NCI-H510A (cell line): ENCODE results near the gene CPNE4.

Source experiments
- DNase-seq: peaks from one replicate; lab custom pipeline; 2025; lab: John Stamatoyannopoulos, UW

Gene CPNE4

DNA sequence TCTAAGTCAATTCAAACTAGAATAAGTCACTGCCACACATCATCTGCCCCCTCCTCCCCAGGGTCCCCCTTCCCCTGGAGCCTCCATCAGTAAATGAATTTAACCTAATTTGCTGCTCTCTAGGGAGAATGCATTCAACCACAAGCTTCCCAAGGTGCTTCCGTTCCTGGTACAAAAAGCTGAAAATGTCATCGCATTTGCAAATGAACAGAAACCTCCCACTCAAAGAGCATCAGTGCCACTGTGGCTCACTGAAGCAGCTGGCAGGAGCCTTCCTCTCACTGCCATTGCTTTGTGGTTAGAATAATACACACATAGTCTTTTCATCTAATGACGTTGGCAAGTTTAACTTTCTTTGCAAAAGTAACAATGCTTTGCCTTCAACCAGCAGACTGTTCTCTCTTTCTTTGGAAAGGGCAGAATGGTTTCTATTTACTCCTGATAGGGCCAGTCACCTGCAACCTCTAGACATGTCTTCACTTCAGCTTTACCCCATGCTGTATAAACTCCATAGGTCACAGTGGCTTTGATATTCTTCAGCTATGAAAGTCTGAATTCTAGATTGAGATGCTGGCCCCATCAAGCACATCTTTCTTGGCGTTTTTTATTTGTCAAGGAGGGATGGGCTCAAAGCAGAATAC, 238.1 kb downstream of the CPNE4 start:
- no peak for DNase-seq

GRCh38 chr3:131796111-131796510, 238.7 kb downstream of the CPNE4 start:
- DNase-seq = no peak

DNA sequence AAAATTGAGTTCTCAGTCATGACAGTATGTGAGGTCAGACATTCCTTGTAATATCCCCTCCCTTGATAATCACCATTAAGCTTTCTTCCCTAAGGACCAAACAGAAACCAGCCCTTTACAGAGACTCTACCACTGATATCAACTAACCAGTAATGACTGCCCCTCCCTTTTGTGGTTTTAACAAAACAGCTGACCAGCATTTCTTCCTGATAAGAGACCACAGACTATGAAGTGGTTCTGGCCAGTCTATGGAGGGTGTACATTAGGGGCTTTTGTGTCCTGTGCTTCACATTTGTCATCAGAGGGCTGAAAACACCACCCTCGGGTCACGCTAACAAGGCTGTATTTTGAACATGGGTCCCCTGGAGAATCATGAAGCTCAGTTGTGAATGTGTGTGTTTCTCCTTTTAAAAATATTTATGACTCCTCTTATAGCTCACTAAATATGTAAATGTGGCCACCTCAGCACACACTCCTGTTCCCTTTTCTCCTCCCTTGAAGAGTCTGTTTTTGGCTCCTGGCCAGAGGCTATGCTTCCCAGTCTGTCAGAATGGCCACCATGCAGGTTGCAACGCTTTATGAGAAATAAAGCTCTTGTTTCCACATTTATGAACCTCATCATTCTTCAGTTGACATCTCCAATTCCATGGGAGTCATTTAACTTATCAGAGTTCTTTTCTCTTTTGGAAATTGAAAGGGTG, 239.3 kb downstream of the CPNE4 start:
- peak; percentile 6 for DNase-seq

DNA sequence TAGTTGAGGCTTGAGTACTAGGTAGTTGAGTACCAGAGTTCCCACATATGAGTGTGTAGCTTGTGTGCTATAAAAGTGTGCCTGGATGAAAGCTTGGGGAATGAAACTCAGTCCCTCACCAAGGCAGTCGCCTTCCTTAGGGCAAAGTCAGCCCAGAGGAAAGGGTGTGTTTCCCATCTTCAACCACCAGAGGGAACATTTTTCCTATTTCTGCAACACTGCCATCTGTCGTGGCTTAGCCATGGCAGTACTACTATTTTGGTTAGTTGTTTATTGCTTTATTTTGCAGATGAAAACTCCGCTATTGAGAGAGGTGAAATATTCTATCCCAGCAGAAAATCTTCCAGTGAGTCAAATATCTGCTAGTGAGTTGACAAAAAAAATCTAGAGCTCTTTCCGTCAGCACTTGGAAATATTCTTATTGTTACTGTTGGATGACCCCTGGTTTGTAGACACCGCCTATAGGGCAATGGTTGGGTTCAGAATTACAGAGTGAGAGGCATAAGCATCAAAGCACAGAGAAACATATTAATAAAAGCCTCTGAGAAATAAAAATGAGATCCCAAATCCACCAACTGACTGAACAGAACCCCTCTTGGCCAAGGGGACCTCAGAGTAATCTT, 239.9 kb downstream of the CPNE4 start:
- no peak for DNase-seq

DNA sequence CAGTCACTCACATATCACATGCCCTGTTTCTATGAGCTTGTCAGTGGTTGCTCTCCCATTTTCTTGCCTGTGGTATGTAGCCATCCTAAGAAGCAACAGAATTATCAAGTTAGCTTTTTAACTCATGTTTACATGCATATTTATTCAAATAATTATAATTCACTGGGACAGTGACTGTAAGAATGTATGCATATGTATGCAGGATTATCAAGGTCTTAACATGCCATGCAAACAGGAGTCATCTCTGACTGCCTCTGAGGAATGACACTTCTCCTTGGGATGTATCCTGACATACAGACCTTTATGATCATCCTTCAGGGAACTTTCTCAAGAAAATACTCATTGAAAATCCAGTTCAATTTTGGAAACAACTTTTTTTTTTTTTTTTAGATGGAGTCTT, 240.9 kb downstream of the CPNE4 start:
- DNase-seq = no peak

- no peak for DNase-seq
Measured at GRCh38 chr3:131789188-131789587, 245.6 kb downstream of the CPNE4 start.

DNA sequence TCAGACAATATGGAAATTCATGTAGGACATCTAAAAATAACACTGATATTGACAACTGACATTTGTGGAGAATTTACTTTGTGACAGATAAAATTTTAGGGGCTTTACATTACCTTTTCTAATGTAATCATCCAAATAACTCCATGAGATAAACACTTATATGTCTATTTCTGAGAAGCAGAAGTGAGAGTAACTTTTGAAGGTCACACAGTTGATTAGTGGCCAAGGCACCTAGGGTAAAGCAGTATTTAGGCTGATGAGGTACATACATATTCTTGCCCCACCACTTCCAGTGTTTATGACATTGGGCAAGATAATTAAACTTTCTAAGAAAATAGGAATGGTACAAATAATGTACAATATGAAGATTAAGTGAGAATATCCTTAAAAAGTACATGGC, 248.4 kb downstream of the CPNE4 start:
- DNase-seq = no peak

GRCh38 chr3:131782751-131783150, 252.1 kb downstream of the CPNE4 start:
- no peak for DNase-seq

DNA sequence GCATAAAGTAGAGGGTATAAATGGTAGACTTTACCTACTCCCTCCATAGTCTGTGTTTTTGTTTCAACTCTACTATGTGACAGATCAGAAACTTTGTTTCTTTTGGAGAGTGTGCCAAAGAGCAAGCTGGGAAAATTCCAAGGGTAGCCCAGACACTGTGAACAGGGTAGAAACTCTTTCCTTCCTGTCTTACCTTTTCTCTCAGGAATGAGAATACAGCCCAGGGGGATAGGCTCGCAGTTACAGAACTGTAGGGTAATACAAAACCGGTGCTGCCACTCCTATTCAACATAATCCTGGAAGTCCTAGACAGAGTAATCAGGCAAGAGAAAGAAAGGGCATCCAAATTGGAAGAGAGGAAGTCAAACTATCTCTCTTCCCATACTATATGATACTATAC, 256.3 kb downstream of the CPNE4 start:
- DNase-seq = no peak

DNA sequence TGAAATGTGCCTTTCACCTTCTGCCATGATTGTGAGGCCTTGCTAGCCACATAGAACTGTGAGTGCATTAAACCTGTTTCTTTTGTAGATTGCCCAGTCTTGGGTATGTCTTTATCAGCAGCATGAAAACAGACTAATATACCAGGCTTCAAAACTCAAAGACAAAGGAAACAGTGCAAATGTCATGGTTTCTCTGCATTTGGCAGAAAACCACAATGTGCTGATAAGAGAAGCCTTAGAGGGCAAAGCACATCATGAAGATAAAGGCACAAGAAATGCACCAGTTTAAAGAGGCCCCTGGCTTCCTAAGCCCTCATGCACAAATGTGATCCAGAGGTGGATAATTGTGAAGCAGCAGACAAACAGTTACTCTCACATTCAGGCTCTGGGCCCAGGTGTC, 259.2 kb downstream of the CPNE4 start:
- DNase-seq = no peak

DNA sequence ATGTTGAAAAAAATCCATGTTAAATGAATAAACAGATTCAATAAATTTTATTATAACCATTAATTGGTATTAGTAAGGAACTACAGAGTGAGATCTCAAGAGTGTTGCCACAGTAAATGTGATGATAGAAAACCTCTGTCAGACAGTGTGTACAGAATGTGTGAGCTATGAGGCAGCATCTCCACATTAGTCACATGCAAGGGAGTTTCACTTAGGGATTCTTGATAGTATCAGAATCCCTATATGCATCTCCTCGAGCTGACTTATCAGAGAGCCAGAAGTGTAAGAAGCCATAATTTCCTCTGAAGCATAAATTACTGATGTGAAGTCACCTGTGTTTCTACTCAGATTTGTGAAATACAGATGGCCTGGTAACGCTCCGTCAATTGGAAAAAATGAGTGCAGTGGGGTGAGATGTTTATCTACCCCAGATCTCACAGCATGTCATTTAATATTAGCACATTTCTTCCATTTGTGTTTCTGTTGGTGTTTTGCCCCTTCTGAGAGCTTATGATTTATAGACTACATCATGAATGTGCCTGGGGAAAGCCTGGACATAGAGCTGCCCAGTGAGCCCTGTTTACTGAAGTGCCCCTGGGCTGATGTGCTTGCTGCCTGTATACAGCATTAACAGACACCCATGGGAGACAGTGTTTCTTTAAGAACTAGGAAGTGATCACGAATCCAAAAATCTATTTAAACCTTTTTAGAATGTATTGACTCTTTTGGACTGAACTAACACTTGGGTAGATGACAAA, 262.4 kb downstream of the CPNE4 start:
- DNase-seq = no peak

GRCh38 chr3:131762981-131763564, 271.7 kb downstream of the CPNE4 start:
- no peak for DNase-seq

GRCh38 chr3:131756405-131756804, 278.4 kb downstream of the CPNE4 start:
- DNase-seq = no peak

- no peak for DNase-seq
Measured at GRCh38 chr3:131755380-131755779, 279.4 kb downstream of the CPNE4 start.

DNA sequence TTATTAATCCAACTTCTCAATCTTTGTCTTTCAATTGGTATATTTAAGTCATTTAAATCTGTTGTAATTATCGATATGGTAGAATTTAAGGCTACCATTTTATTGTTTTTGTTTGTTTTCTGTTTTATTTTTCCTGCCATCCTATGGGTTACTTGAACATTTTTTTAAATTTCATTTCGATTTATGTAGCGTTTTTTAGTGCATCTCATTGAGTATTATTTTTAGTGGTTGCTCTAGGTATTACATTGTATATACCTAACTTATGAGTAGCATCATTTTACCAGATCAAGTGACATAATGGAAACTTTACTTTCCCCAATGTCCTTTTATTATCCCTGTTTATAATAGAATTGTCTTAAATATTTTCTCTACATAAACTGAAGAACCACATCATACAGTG, 284.6 kb downstream of the CPNE4 start:
- DNase-seq = no peak

DNA sequence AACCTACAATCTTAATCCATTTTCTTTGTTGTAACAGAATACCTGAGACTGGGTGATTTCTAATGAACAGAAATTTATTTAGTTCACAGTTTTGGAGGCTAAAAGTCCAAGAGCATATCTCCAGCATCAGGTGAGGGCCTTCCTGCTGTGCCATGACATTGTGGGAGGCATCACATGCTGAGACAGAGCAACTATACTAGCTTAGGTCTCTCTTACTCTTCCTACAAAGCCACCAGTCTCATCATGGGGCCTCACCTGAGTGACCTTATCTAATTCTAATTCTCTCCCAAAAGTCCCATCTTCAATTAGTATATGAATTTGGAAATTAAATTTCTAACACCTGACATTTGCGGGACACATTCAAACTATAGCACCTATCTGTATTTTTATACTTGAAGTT, 285.0 kb downstream of the CPNE4 start:
- DNase-seq = no peak

GRCh38 chr3:131747466-131747865, 287.3 kb downstream of the CPNE4 start:
- no peak for DNase-seq

DNA sequence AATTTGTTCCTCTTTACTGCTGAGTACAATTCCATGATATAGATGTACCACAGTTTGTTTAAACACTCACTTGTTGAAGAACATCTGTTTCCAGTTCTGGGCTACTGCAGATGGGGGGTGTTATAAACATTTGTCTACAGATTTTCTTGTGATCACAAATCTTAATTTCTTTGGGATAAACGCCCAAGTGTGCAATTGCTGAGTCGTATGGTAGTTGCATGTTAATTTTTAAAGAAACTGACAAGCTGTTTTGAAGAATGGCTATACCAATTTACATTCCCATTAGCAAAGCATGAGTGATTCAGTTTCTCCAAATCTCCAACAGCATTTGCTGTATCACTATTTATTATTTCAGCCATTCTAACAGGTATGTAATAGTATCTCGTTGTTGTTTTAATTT, 290.0 kb downstream of the CPNE4 start:
- no peak for DNase-seq

DNA sequence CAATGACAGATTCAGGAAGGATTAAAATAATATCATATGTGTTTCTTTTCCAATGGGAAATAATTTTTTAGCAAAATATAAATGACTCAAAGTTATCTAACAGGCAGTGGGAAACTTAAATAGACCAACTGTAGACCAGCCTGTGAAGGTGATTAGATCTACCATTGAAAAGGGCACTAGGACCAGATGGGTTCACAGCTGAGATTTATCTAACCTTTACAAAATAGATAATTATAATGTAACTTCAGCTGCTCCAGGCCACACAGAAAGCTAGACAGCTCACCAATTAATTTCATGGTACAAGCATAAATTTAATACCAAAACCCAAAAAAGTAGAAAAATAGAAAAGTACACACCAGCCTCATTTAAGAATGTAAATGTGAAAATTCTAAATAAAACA, 291.7 kb downstream of the CPNE4 start:
- DNase-seq = no peak

GRCh38 chr3:131739211-131739610, 295.6 kb downstream of the CPNE4 start:
- DNase-seq = no peak

GRCh38 chr3:131738095-131738494, 296.7 kb downstream of the CPNE4 start:
- DNase-seq = no peak

GRCh38 chr3:131735544-131735943, 299.3 kb downstream of the CPNE4 start:
- no peak for DNase-seq
